Measurements from ENCODE around the gene KCNT2. TPM values are rescaled to one million over a fixed set of nuclear protein-coding genes. Genes with fewer than 3 reads are reported as not detected.

The KCNT2 gene
- total RNA-seq, 1 experiment from 2014 or later = not detected

- Histone ChIP-seq H3K4me2 (ENCODE audit: low read length) (no peak overlapping the region), H3K4me1 (ENCODE audit: control insufficient read depth in 1 of 2, insufficient read depth in 2 of 2, low read length in 2 of 2) (no peaks in the 10 kb centered on the region), H3K36me3 (ENCODE audit: control insufficient read depth in 1 of 2, insufficient read depth in 2 of 2, low read length in 2 of 2) (no peaks in the 10 kb centered on the region), H3K4me3 (replicated peaks in 1 of 2; ENCODE audit: low read depth in 1 of 2, low read length in 2 of 2) (no peak overlapping the region), H3K79me2 (ENCODE audit: insufficient read depth, low read length) (no peaks in the 10 kb centered on the region), H4K20me1 (ENCODE audit: insufficient read depth) (no peaks in the 10 kb centered on the region), H3K9me3 (ENCODE audit: control insufficient read depth in 1 of 2, insufficient read depth in 1 of 2, low read depth in 1 of 2, low read length in 2 of 2) (no peaks in the 10 kb centered on the region), H3K27me3 (ENCODE audit: insufficient read depth, low read length) (no peaks in the 10 kb centered on the region), H3K9me2 (ENCODE audit: insufficient read depth) (no peaks in the 10 kb centered on the region), H2AFZ (ENCODE audit: low read depth, low read length, poor library complexity, severe bottlenecking) (no peak overlapping the region), H3K27ac (ENCODE audit: low read depth, low read length) (no peak overlapping the region), H3K9ac (ENCODE audit: low read length) (no peak overlapping the region)
- DNase-seq (ENCODE audit: low read depth, low spot score) = no peak
- intact Hi-C loops (cut with micrococcal nuclease) = no loop called here
- no TSS peak for BruUV-seq (replicated peaks)
- ChIA-PET POLR2A (no interaction called here), CTCF (no interaction called here), RAD21 (ENCODE audit: low non-redundant PET in 1 of 2, low total read pairs in 2 of 2, uncharacterized antibody in 2 of 2, unreplicated experiment in 2 of 2) (no interaction called here)
- ATAC-seq = no peak
- no peak for TF ChIP-seq CTCF (IDR thresholded peaks at IDR 0.05 in 2 of 3, conservative IDR thresholded peaks at IDR 0.05 in 1 of 3; ENCODE audit: borderline replicate concordance in 1 of 3, insufficient read depth in 1 of 3, low read depth in 2 of 3, low read length in 2 of 3)
- no peak for TF ChIP-seq ATF3 (IDR thresholded peaks at IDR 0.05)
These were observed 47.3 kb upstream of the KCNT2 start for GRCh38 chr1:196655494-196655893.

- no peak for ATAC-seq
- H3K79me2 ChIP-seq (ENCODE audit: insufficient read depth, low read length) = no peaks in the 10 kb centered on the region
- no peaks in the 10 kb centered on the region for H3K36me3 ChIP-seq (ENCODE audit: control insufficient read depth in 1 of 2, insufficient read depth in 2 of 2, low read length in 2 of 2)
- no peak overlapping the region for H2AFZ ChIP-seq (ENCODE audit: low read depth, low read length, poor library complexity, severe bottlenecking)
- H3K4me2 ChIP-seq (ENCODE audit: low read length) = no peak overlapping the region
- no peak for DNase-seq (ENCODE audit: low read depth, low spot score)
- POLR2A ChIA-PET = no interaction called here
- no peaks in the 10 kb centered on the region for H4K20me1 ChIP-seq (ENCODE audit: insufficient read depth)
- RAD21 ChIA-PET (ENCODE audit: low non-redundant PET in 1 of 2, low total read pairs in 2 of 2, uncharacterized antibody in 2 of 2, unreplicated experiment in 2 of 2) = no interaction called here
- BruUV-seq (replicated peaks) = no TSS peak
- no peaks in the 10 kb centered on the region for H3K4me1 ChIP-seq (ENCODE audit: control insufficient read depth in 1 of 2, insufficient read depth in 2 of 2, low read length in 2 of 2)
- intact Hi-C loops (cut with micrococcal nuclease) = no loop called here
- no peak overlapping the region for H3K4me3 ChIP-seq (replicated peaks in 1 of 2; ENCODE audit: low read depth in 1 of 2, low read length in 2 of 2)
- no peak overlapping the region for H3K27ac ChIP-seq (ENCODE audit: low read depth, low read length)
- H3K27me3 ChIP-seq (ENCODE audit: insufficient read depth, low read length) = no peaks in the 10 kb centered on the region
- H3K9ac ChIP-seq (ENCODE audit: low read length) = no peak overlapping the region
- H3K9me2 ChIP-seq (ENCODE audit: insufficient read depth) = no peaks in the 10 kb centered on the region
- no peaks in the 10 kb centered on the region for H3K9me3 ChIP-seq (ENCODE audit: control insufficient read depth in 1 of 2, insufficient read depth in 1 of 2, low read depth in 1 of 2, low read length in 2 of 2)
- CTCF ChIA-PET = no interaction called here
- TF ChIP-seq MAX (IDR thresholded peaks at IDR 0.05) = no peak
- TF ChIP-seq CBX3 (IDR thresholded peaks at IDR 0.05; ENCODE audit: low read depth) = no peak
- no peak for TF ChIP-seq EGR1 (IDR thresholded peaks at IDR 0.05; ENCODE audit: low read depth)
- TF ChIP-seq TCF7L2 (IDR thresholded peaks at IDR 0.05; ENCODE audit: borderline replicate concordance, extremely low read depth, insufficient read depth, insufficient read length) = no peak
- TF ChIP-seq ATF3 (IDR thresholded peaks at IDR 0.05) = no peak
- TF ChIP-seq REST (IDR thresholded peaks at IDR 0.05; ENCODE audit: low read depth) = no peak
- TF ChIP-seq SIN3A (IDR thresholded peaks at IDR 0.05; ENCODE audit: low read depth) = no peak
- no peak for TF ChIP-seq EZH2phosphoT487 (IDR thresholded peaks at IDR 0.05; ENCODE audit: borderline replicate concordance)
- no peak for TF ChIP-seq ZNF274 (IDR thresholded peaks at IDR 0.05; ENCODE audit: low read depth, low read length)
- TF ChIP-seq YY1 (IDR thresholded peaks at IDR 0.05; ENCODE audit: extremely low read depth, insufficient replicate concordance, low read depth, low read length) = no peak
- TF ChIP-seq EZH2 (IDR thresholded peaks at IDR 0.05) = no peak
- TF ChIP-seq ZFX (IDR thresholded peaks at IDR 0.05) = no peak
These were observed 46.8 kb upstream of the KCNT2 start for GRCh38 chr1:196655071-196655470.

Data from HCT116 (cell line).